ENCODE data around the gene NRCAM.

- no peak for TF ChIP-seq POLR2A (IDR thresholded peaks at IDR 0.05)
- no peak for TF ChIP-seq CTCF (IDR thresholded peaks at IDR 0.05)
Measured at GRCh38 chr7:108311446-108312168, 144.6 kb downstream of the NRCAM start.
